ENCODE data around the gene SLC51A.
"Not testable (repeated sequence)": the region's sequence is repeated elsewhere in the genome, so short reads cannot be mapped to it uniquely, and the experiment has no call there.

DNA sequence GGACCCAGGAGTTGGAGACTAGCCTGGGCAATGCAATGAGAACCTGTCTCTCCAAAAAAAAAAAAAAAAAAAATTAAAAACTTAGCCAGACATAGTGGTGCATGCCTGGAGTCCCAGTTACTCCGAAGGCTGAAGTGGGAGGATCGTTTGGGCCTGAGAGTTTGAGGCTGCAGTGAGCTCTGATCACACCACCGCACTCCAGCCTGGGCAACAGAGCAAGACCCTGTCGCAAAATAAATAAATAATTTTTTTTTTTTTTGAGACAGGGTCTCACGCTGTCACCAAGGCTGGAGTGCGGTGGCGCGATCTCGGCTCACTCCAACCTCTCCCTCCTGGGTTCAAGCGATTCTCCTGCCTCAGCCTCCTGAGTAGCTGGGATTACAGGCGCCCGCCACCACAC, 46.0 kb upstream of the SLC51A start:
- TF ChIP-seq, protein P1, sequence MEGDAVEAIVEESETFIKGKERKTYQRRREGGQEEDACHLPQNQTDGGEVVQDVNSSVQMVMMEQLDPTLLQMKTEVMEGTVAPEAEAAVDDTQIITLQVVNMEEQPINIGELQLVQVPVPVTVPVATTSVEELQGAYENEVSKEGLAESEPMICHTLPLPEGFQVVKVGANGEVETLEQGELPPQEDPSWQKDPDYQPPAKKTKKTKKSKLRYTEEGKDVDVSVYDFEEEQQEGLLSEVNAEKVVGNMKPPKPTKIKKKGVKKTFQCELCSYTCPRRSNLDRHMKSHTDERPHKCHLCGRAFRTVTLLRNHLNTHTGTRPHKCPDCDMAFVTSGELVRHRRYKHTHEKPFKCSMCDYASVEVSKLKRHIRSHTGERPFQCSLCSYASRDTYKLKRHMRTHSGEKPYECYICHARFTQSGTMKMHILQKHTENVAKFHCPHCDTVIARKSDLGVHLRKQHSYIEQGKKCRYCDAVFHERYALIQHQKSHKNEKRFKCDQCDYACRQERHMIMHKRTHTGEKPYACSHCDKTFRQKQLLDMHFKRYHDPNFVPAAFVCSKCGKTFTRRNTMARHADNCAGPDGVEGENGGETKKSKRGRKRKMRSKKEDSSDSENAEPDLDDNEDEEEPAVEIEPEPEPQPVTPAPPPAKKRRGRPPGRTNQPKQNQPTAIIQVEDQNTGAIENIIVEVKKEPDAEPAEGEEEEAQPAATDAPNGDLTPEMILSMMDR (IDR thresholded peaks at IDR 0.05 in 4 of 5, conservative IDR thresholded peaks at IDR 0.05 in 1 of 5), result not testable (repeated sequence)
- not testable (repeated sequence) for TF ChIP-seq POLR2A (IDR thresholded peaks at IDR 0.05)
